Endothelial cell of umbilical vein (primary cell): Measurements from ENCODE around the gene ST6GAL1. TPM values are rescaled to one million over a fixed set of nuclear protein-coding genes. Genes with fewer than 3 reads are reported as not detected.

Source experiments
- BruUV-seq: library from RNA; stranded (reverse); fragments of 400-500 nt; replicated peaks from 2 replicates; lab custom pipeline; 2021; lab: Mats Ljungman, UMichigan
- CTCF ChIA-PET: fragments of 300-600, 350-600 bp; sonication (Branson Sonifier 250); formaldehyde crosslinking; loops from one replicate; lab custom pipeline; 2021; ENCODE audit warnings: antibody characterized with exemption, inconsistent platforms; lab: Charles Lee
- POLR2A ChIA-PET: fragments of 300-600, 350-600 bp; sonication (Branson Sonifier 250); formaldehyde crosslinking; loops from one replicate; lab custom pipeline; 2021; ENCODE audit warnings: antibody characterized with exemption, inconsistent platforms; lab: Charles Lee
- DNase-seq: peaks from one replicate; pipeline ENCODE4 v3.0.0-alpha.2; 2011; ENCODE audit warnings: low read depth, low spot score
- FAIRE-seq: peaks from 2 replicates; lab custom pipeline; 2011; peaks lifted over from hg19 to GRCh38; lab: Jason Lieb, UNC
- H2AFZ ChIP-seq: 2 replicates; pipeline ENCODE4 v1.6.0; 2012; ENCODE audit warnings: low read depth, low read length, control low read depth, inconsistent platforms
- H3K27ac ChIP-seq: 2 replicates; pipeline ENCODE4 v1.5.1; 2011; ENCODE audit warnings: low read depth, mild to moderate bottlenecking, control low read depth, low read length, moderate library complexity; ENCODE audit not compliant: insufficient read depth
- H3K27me3 ChIP-seq, 2 experiments: 2 replicates each; pipeline versions ENCODE4 v1.6.0 to v1.6.1; 2011; ENCODE audit warnings: low read length in 2 of 2, mixed read lengths in 1 of 2; ENCODE audit not compliant: control insufficient read depth in 2 of 2, insufficient read depth in 2 of 2
- H3K36me3 ChIP-seq, 2 experiments: 2 replicates in 1 of 2; 3 replicates in 1 of 2; pipeline ENCODE4 v1.5.1; 2011; ENCODE audit warnings: low read length in 2 of 2, mild to moderate bottlenecking in 1 of 2, moderate library complexity in 1 of 2; ENCODE audit not compliant: control insufficient read depth in 2 of 2, insufficient read depth in 2 of 2; ENCODE audit errors: extremely low read depth in 1 of 2
- H3K4me1 ChIP-seq: 3 replicates; pipeline ENCODE4 v1.5.1; 2011; ENCODE audit warnings: mild to moderate bottlenecking, low read length; ENCODE audit not compliant: control insufficient read depth, insufficient read depth; ENCODE audit errors: extremely low read depth
- H3K4me2 ChIP-seq: 2 replicates; pipeline ENCODE4 v1.6.1; 2011; ENCODE audit warnings: low read length, control low read depth, mixed read lengths; ENCODE audit not compliant: insufficient read depth
- H3K4me3 ChIP-seq, 3 experiments: fragments of 200-600 bp in 1 of 3; sonication (generic), shearing (Covaris generic) in 1 of 3; replicated peaks in 1 of 3; 2 replicates each; pipeline ENCODE4 v1.5.1; 2011 to 2016; ENCODE audit warnings: control low read depth in 3 of 3, low read length in 3 of 3, mild to moderate bottlenecking in 2 of 3, inconsistent platforms in 1 of 3, low read depth in 1 of 3, moderate library complexity in 1 of 3; ENCODE audit not compliant: insufficient read depth in 1 of 3
- H3K79me2 ChIP-seq: 2 replicates; pipeline ENCODE4 v1.6.0; 2012; ENCODE audit warnings: low read length, inconsistent platforms; ENCODE audit not compliant: control insufficient read depth, insufficient read depth
- H3K9ac ChIP-seq: replicated peaks from 2 replicates; pipeline ENCODE3; 2011; ENCODE audit warnings: low read length, control low read depth; ENCODE audit not compliant: insufficient read depth; ENCODE audit errors: extremely low read depth
- H3K9me1 ChIP-seq: replicated peaks from 3 replicates; pipeline ENCODE4 v1.6.0; 2011; ENCODE audit warnings: mild to moderate bottlenecking, low read length; ENCODE audit not compliant: control insufficient read depth, insufficient read depth; ENCODE audit errors: extremely low read depth
- H3K9me3 ChIP-seq: replicated peaks from 2 replicates; pipeline ENCODE4 v1.5.1; 2012; ENCODE audit warnings: low read length, inconsistent platforms; ENCODE audit not compliant: control insufficient read depth, insufficient read depth
- H4K20me1 ChIP-seq: replicated peaks from 2 replicates; pipeline ENCODE3; 2011; ENCODE audit warnings: mild to moderate bottlenecking, low read length; ENCODE audit not compliant: control insufficient read depth, insufficient read depth; ENCODE audit errors: extremely low read depth
- FOS ChIP-seq: IDR thresholded peaks from 2 replicates; pipeline ENCODE4 v1.6.1; 2011; ENCODE audit warnings: mild to moderate bottlenecking, low read length, moderate library complexity, borderline replicate concordance; ENCODE audit not compliant: insufficient read depth
- POLR2A ChIP-seq: IDR thresholded peaks from 2 replicates; pipeline ENCODE4 v1.6.1; 2012; ENCODE audit warnings: low read depth, mild to moderate bottlenecking, control low read depth, low read length
- POLR2AphosphoS5 ChIP-seq: IDR thresholded peaks from 2 replicates; pipeline ENCODE4 v1.6.1; 2012; ENCODE audit warnings: low read depth, mild to moderate bottlenecking, control low read depth, low read length, moderate library complexity; ENCODE audit not compliant: insufficient read depth
- dilution Hi-C: fragments of 300-500 bp; cut with MboI; formaldehyde crosslinking; loops from one replicate; pipeline ENCODE4 v1.15.0; 2019; ENCODE audit warnings: low sequenced_read_pairs; ENCODE audit not compliant: extremely low pct_ligation_motif_present
- intact Hi-C: fragments of 100-400 bp; cut with micrococcal nuclease; formaldehyde crosslinking; loops from one replicate; pipeline ENCODE4 v1.10.0; 2022
- polyA plus RNA-seq, 4 experiments: library from polyadenylated mRNA; depleted of rRNA in 3 of 4; stranded (reverse) in 3 of 4; unstranded in 1 of 4; fragments of >200 nt; gene quantifications; 2 replicates each; pipeline versions ENCODE4 v1.2.1 to v1.2.3, GENCODE V29; 2011 to 2012; ENCODE audit warnings: missing spikeins in 1 of 4
- total RNA-seq: library from RNA; stranded (reverse); gene quantifications from 2 replicates; pipeline ENCODE4 v1.2.3, GENCODE V29; 2021
- TF ChIP-seq, protein P1 (sequence below): IDR thresholded peaks from 2 replicates; pipeline ENCODE4 v1.6.1; 2011; ENCODE audit not compliant: insufficient read depth, insufficient read length

Gene ST6GAL1
- total and polyA plus RNA-seq, 2 donors (not counting 3 experiments of a cell fraction or from before 2014, with no cell fraction given): 63.9 to 101 TPM

DNA sequence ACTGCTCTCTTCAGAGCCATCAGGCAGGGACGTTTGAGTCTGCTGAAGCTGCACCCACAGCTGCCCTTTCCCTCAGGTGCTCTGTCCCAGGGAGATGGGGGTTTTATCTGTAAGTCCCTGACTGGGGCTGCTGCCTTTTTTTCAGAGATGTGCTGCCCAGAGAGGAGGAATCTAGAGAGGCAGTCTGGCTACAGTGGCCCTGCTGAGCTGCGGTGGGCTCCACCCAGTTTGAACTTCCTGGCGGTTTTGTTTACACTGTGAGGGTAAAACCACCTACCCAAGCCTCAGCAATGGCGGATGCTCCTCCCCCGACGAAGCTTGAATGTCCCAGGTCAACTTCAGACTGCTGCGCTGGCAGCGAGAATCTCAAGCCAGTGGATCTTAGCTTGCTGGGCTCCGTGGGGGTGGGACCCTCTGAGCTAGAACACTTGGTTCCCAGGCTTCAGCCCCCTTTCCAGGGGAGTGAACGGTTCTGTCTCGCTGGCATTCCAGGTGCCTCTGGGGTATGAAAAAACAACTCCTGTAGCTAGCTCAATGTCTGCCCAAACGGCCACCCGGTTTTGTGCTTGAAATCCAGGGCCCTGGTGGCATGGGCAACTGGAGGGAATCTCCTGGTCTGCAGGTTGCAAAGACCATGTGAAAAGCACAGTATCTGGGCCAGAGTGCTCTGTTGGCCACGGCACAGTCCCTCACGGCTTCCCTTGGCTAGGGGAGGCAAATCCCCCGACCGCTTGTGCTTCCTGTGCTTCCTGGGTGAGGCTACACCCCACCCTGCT, 21.1 kb upstream of the ST6GAL1 start:
- DNase-seq (no peak), FAIRE-seq (no peak)
- dilution Hi-C loops: no loop called here
- Histone ChIP-seq H2AFZ (peak overlapping the region; percentile 66), H3K9ac (no peak overlapping the region), H3K9me1 (no peaks in the 10 kb centered on the region), H3K9me3 (no peaks in the 10 kb centered on the region), H3K36me3 (no peaks in the 10 kb centered on the region), H3K27me3 (no peaks in the 10 kb centered on the region), H3K4me1 (no peaks in the 10 kb centered on the region), H3K79me2 (no peaks in the 10 kb centered on the region), H3K27ac (no peak overlapping the region), H3K4me2 (no peak overlapping the region), H3K4me3 (no peak overlapping the region), H4K20me1 (no peaks in the 10 kb centered on the region)
- POLR2A ChIA-PET: no interaction called here
- TF ChIP-seq, protein P1, sequence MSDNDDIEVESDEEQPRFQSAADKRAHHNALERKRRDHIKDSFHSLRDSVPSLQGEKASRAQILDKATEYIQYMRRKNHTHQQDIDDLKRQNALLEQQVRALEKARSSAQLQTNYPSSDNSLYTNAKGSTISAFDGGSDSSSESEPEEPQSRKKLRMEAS: no peak
- no peak for TF ChIP-seq POLR2AphosphoS5
- no peak for TF ChIP-seq POLR2A
- TF ChIP-seq FOS: no peak
- no TSS peak for BruUV-seq
- CTCF ChIA-PET: interaction anchor here (0.9 to 1.1 kb wide), 3 partner anchors 13 to 256 kb away, joined by 3 to 5 read pairs (median 4); no protein-coding TSS in a partner anchor
- intact Hi-C loops: no loop called here
